GM12891 (cell line): ENCODE data around the gene METTL6.
"Not testable (repeated sequence)": the region's sequence is repeated elsewhere in the genome, so short reads cannot be mapped to it uniquely, and the experiment has no call there.

ENCODE experiments used
- DNase-seq: peaks from one replicate; pipeline ENCODE4 v3.0.0; 2011; ENCODE audit warnings: low spot score; ENCODE audit not compliant: insufficient read length
- FAIRE-seq: peaks from 2 replicates; lab custom pipeline; 2011; peaks lifted over from hg19 to GRCh38; lab: Jason Lieb, UNC
- PAX5 ChIP-seq: IDR thresholded peaks from 2 replicates; pipeline ENCODE4 v1.6.1; 2011; ENCODE audit warnings: low read length, moderate library complexity, mild to moderate bottlenecking; ENCODE audit not compliant: insufficient read depth, severe bottlenecking
- POLR2A ChIP-seq: IDR thresholded peaks from 2 replicates; pipeline ENCODE4 v1.6.1; 2011; ENCODE audit warnings: low read depth, low read length, control low read depth
- POLR2AphosphoS5 ChIP-seq: IDR thresholded peaks from 2 replicates; pipeline ENCODE4 v1.6.1; 2011; ENCODE audit warnings: low read depth, low read length, control low read depth
- POU2F2 ChIP-seq: IDR thresholded peaks from 2 replicates; pipeline ENCODE4 v1.6.1; 2011; ENCODE audit warnings: low read depth, mild to moderate bottlenecking, control low read depth, low read length, moderate library complexity
- SPI1 ChIP-seq: IDR thresholded peaks from 2 replicates; pipeline ENCODE4 v1.6.1; 2011; ENCODE audit warnings: low read depth, low read length, control low read depth
- TAF1 ChIP-seq: IDR thresholded peaks from 2 replicates; pipeline ENCODE4 v1.6.1; 2011; ENCODE audit warnings: low read depth, low read length, control low read depth

Gene METTL6

GRCh38 chr3:15409239-15409638 is 18.1 kb downstream of the METTL6 start:
- no peak for FAIRE-seq
- TF ChIP-seq POLR2AphosphoS5 = no peak
- no peak for DNase-seq

- TF ChIP-seq TAF1 (no peak), POU2F2 (no peak)
- no peak for FAIRE-seq
Measured at GRCh38 chr3:15405448-15406050, 21.8 kb downstream of the METTL6 start.

GRCh38 chr3:15404767-15405166 is 22.6 kb downstream of the METTL6 start:
- peak; percentile 58 for FAIRE-seq
- no peak for DNase-seq
- TF ChIP-seq POU2F2 (no peak), PAX5 (no peak), SPI1 (peak; percentile 47)

More at GRCh38 chr3:15405448-15406050, 21.8 kb downstream of the METTL6 start:
- no peak for DNase-seq

DNA sequence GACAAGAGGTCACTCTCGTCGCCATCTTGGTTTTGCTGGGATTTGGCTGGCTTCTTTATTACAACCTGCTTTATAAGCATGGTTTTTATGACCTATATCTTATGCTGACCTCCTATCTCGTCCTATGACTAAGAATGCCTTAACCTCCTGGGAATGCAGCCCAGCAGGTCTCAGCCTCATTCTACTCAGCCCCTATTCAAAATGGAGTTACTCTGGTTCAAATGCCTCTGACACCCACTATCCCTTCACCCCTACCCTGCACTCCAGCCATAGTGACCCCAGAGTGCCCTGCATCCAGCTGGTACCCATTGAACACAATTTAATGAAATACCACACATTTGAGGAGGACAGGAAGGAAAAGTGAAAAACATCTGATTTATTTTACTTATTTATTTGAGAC is 23.4 kb downstream of the METTL6 start:
- no peak for FAIRE-seq

GRCh38 chr3:15403495-15403894 is 23.8 kb downstream of the METTL6 start:
- DNase-seq (no peak), FAIRE-seq (no peak)
- TF ChIP-seq TAF1 (no peak), SPI1 (no peak), POLR2A (no peak), POLR2AphosphoS5 (no peak), PAX5 (no peak), POU2F2 (no peak)

More for the DNA sequence above, 23.4 kb downstream of the METTL6 start:
- DNase-seq = no peak
- no peak for TF ChIP-seq POLR2A
- no peak for TF ChIP-seq POU2F2
- no peak for TF ChIP-seq PAX5
- no peak for TF ChIP-seq SPI1
- TF ChIP-seq POLR2AphosphoS5 = no peak
- no peak for TF ChIP-seq TAF1

DNA sequence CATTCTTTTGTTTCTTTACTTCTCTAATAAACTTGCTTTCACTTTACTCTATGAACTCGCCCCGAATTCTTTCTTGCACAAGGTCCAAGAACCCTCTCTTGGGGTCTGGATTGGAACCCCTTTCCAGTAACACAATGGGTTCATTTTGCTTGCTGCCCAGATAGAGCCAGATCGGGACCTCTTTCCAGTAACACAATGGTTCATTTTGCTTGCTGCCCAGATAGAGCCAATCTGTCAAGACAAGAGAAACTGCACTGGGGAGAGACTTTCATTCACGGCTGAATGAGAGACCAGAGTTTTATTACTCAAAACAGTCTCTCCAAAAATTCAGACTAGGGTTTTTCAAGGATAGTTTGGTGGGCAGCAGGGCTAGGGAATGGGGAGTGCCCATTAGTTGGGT is 25.4 kb downstream of the METTL6 start:
- FAIRE-seq (no peak), DNase-seq (no peak)
- no peak for TF ChIP-seq SPI1
- TF ChIP-seq POLR2A = no peak
- TF ChIP-seq PAX5 = no peak
- no peak for TF ChIP-seq TAF1
- TF ChIP-seq POU2F2 = no peak

GRCh38 chr3:15399970-15400369 is 27.4 kb downstream of the METTL6 start:
- DNase-seq = no peak
- FAIRE-seq = no peak
- TF ChIP-seq PAX5 (no peak), SPI1 (no peak), POLR2A (no peak), POU2F2 (no peak), POLR2AphosphoS5 (no peak), TAF1 (no peak)

GRCh38 chr3:15398731-15399133 is 28.6 kb downstream of the METTL6 start:
- FAIRE-seq, DNase-seq: not testable (repeated sequence)

GRCh38 chr3:15393252-15393651 is 34.1 kb downstream of the METTL6 start:
- FAIRE-seq, DNase-seq: not testable (repeated sequence)
- TF ChIP-seq SPI1 = peak; percentile 58

DNA sequence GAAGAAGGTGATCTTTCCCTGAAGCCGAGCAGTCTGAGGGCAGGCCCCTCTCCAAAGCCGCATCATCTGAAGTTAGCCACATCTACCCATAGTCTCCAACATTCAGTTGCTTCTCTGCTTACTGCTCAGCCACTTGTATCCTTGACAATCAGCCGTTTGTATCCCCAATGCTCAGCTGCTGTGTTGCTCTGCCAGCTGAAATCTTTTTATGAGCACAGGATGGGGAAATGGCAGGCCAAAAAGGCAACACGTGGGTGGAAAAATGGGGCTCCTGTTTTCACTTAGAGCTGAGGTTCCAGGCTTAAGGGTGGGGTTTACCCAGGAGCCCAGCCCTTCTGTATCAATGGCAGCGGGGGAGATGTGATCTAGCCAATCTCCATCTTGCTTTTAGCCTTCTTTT is 36.3 kb downstream of the METTL6 start:
- TF ChIP-seq POLR2A (no peak), TAF1 (no peak), POLR2AphosphoS5 (no peak), POU2F2 (no peak), PAX5 (no peak), SPI1 (no peak)
- DNase-seq = no peak
- FAIRE-seq = peak; percentile 31

GRCh38 chr3:15390460-15390859 is 36.9 kb downstream of the METTL6 start:
- FAIRE-seq (no peak), DNase-seq (no peak)
- TF ChIP-seq TAF1 = no peak
- no peak for TF ChIP-seq SPI1
- TF ChIP-seq PAX5 = no peak
- TF ChIP-seq POLR2A = no peak
- TF ChIP-seq POLR2AphosphoS5 = no peak
- no peak for TF ChIP-seq POU2F2

GRCh38 chr3:15388335-15388734 is 39.0 kb downstream of the METTL6 start:
- DNase-seq, FAIRE-seq: not testable (repeated sequence)
